Ishikawa (cell line): ENCODE data around the gene MTPN.

Source experiments
- CREB1 ChIP-seq: IDR thresholded peaks from 2 replicates; pipeline ENCODE4 v1.6.1; 2012; ENCODE audit warnings: low read depth
- EP300 ChIP-seq: IDR thresholded peaks from 2 replicates; pipeline ENCODE4 v1.6.1; 2012; ENCODE audit warnings: borderline replicate concordance
- FOXM1 ChIP-seq: IDR thresholded peaks from 2 replicates; pipeline ENCODE4 v1.6.1; 2012; ENCODE audit warnings: low read depth, borderline replicate concordance
- MAX ChIP-seq: IDR thresholded peaks from 2 replicates; pipeline ENCODE4 v1.6.1; 2012
- RAD21 ChIP-seq: IDR thresholded peaks from 2 replicates; pipeline ENCODE4 v1.6.1; 2012; ENCODE audit warnings: low read depth
- REST ChIP-seq: IDR thresholded peaks from 2 replicates; pipeline ENCODE4 v1.6.1; 2012; ENCODE audit warnings: low read depth, mild to moderate bottlenecking
- TAF1 ChIP-seq: IDR thresholded peaks from 2 replicates; pipeline ENCODE4 v1.6.1; 2012; ENCODE audit warnings: low read depth, mild to moderate bottlenecking
- TCF12 ChIP-seq: IDR thresholded peaks from 2 replicates; pipeline ENCODE4 v1.6.1; 2012; ENCODE audit warnings: low read depth
- TEAD4 ChIP-seq: IDR thresholded peaks from 2 replicates; pipeline ENCODE4 v1.6.1; 2012
- USF1 ChIP-seq: IDR thresholded peaks from 2 replicates; pipeline ENCODE4 v1.6.1; 2012
- YY1 ChIP-seq: IDR thresholded peaks from 2 replicates; pipeline ENCODE4 v1.6.1; 2012; ENCODE audit warnings: low read depth
- ZBTB7A ChIP-seq: IDR thresholded peaks from 2 replicates; pipeline ENCODE4 v1.6.1; 2012; ENCODE audit warnings: low read depth

- no peak for TF ChIP-seq TEAD4
- TF ChIP-seq TCF12: no peak
- no peak for TF ChIP-seq REST
- no peak for TF ChIP-seq MAX
- no peak for TF ChIP-seq TAF1
- no peak for TF ChIP-seq FOXM1
- TF ChIP-seq EP300: no peak
- TF ChIP-seq USF1: no peak
- no peak for TF ChIP-seq ZBTB7A
- no peak for TF ChIP-seq RAD21
- TF ChIP-seq YY1: no peak
- no peak for TF ChIP-seq CREB1
Measured at GRCh38 chr7:135918134-135918533, 59.0 kb downstream of the MTPN start.
